HEK293 (cell line): ENCODE data around the gene ZNF684.
A peak's percentile ranks its signal among the peaks of the same experiment; 100 is the strongest.

ENCODE experiments used
- CTCF ChIP-seq: fragments of 450-650 bp; formaldehyde crosslinking; IDR thresholded peaks from 2 replicates; pipeline ENCODE4 v1.5.1; 2016; ENCODE audit warnings: missing biosample characterization, missing genetic modification characterization
- GLIS2 ChIP-seq: fragments of 450-650 bp; formaldehyde crosslinking; IDR thresholded peaks from 2 replicates; pipeline ENCODE4 v1.5.1; 2016; ENCODE audit warnings: missing biosample characterization, missing genetic modification characterization
- KLF9 ChIP-seq: fragments of 450-650 bp; formaldehyde crosslinking; IDR thresholded peaks from 2 replicates; pipeline ENCODE4 v1.5.1; 2016; ENCODE audit warnings: missing biosample characterization, missing genetic modification characterization, low read depth
- MYNN ChIP-seq: fragments of 450-650 bp; formaldehyde crosslinking; IDR thresholded peaks from 2 replicates; pipeline ENCODE4 v1.5.1; 2016; ENCODE audit warnings: missing biosample characterization, missing genetic modification characterization, borderline replicate concordance
- PBX3 ChIP-seq: sonication (generic); formaldehyde crosslinking; IDR thresholded peaks from 2 replicates; pipeline ENCODE4 v1.8.1; 2022; ENCODE audit warnings: mild to moderate bottlenecking, moderate library complexity, missing genetic modification reagents
- PRDM1 ChIP-seq: fragments of 450-650 bp; formaldehyde crosslinking; IDR thresholded peaks from 2 replicates; pipeline ENCODE4; 2016; ENCODE audit warnings: missing biosample characterization, missing genetic modification characterization
- RBAK ChIP-seq: fragments of 450-650 bp; formaldehyde crosslinking; IDR thresholded peaks from 2 replicates; pipeline ENCODE4 v1.5.1; 2016; ENCODE audit warnings: missing biosample characterization, missing genetic modification characterization
- SP7 ChIP-seq: fragments of 450-650 bp; formaldehyde crosslinking; IDR thresholded peaks from 2 replicates; pipeline ENCODE4 v1.5.1; 2016; ENCODE audit warnings: missing biosample characterization, missing genetic modification characterization
- ZNF239 ChIP-seq: fragments of 450-650 bp; formaldehyde crosslinking; IDR thresholded peaks from 2 replicates; pipeline ENCODE4 v1.5.1; 2016; ENCODE audit warnings: missing biosample characterization, missing genetic modification characterization
- ZNF350 ChIP-seq: fragments of 450-650 bp; formaldehyde crosslinking; IDR thresholded peaks from 2 replicates; pipeline ENCODE4 v1.5.0; 2017; ENCODE audit warnings: missing biosample characterization, mild to moderate bottlenecking, missing genetic modification characterization
- TF ChIP-seq, protein P1 (sequence below): fragments of 450-650 bp; formaldehyde crosslinking; conservative IDR thresholded peaks from 2 replicates; pipeline ENCODE4 v1.5.1; 2016; ENCODE audit warnings: low read depth, missing biosample characterization, missing genetic modification characterization
- TF ChIP-seq, protein P2 (sequence below): fragments of 450-650 bp; formaldehyde crosslinking; IDR thresholded peaks from 2 replicates; pipeline ENCODE4 v1.5.1; 2016; ENCODE audit warnings: missing biosample characterization, missing genetic modification characterization

- TF ChIP-seq CTCF (tag by site-specific recombination) (peak; percentile 55; the same call in 1 of the 2 replicates), RBAK (tag by site-specific recombination) (no peak), ZNF350 (tag by site-specific recombination) (no peak), GLIS2 (no peak), PRDM1 (tag by site-specific recombination) (no peak), MYNN (tag by site-specific recombination) (no peak), KLF9 (tag by site-specific recombination) (no peak), PBX3 (CRISPR knock-in tag) (no peak), ZNF239 (no peak), SP7 (tag by site-specific recombination) (no peak)
- TF ChIP-seq, protein P1, sequence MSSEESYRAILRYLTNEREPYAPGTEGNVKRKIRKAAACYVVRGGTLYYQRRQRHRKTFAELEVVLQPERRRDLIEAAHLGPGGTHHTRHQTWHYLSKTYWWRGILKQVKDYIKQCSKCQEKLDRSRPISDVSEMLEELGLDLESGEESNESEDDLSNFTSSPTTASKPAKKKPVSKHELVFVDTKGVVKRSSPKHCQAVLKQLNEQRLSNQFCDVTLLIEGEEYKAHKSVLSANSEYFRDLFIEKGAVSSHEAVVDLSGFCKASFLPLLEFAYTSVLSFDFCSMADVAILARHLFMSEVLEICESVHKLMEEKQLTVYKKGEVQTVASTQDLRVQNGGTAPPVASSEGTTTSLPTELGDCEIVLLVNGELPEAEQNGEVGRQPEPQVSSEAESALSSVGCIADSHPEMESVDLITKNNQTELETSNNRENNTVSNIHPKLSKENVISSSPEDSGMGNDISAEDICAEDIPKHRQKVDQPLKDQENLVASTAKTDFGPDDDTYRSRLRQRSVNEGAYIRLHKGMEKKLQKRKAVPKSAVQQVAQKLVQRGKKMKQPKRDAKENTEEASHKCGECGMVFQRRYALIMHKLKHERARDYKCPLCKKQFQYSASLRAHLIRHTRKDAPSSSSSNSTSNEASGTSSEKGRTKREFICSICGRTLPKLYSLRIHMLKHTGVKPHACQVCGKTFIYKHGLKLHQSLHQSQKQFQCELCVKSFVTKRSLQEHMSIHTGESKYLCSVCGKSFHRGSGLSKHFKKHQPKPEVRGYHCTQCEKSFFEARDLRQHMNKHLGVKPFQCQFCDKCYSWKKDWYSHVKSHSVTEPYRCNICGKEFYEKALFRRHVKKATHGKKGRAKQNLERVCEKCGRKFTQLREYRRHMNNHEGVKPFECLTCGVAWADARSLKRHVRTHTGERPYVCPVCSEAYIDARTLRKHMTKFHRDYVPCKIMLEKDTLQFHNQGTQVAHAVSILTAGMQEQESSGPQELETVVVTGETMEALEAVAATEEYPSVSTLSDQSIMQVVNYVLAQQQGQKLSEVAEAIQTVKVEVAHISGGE = no peak
- TF ChIP-seq, protein P2, sequence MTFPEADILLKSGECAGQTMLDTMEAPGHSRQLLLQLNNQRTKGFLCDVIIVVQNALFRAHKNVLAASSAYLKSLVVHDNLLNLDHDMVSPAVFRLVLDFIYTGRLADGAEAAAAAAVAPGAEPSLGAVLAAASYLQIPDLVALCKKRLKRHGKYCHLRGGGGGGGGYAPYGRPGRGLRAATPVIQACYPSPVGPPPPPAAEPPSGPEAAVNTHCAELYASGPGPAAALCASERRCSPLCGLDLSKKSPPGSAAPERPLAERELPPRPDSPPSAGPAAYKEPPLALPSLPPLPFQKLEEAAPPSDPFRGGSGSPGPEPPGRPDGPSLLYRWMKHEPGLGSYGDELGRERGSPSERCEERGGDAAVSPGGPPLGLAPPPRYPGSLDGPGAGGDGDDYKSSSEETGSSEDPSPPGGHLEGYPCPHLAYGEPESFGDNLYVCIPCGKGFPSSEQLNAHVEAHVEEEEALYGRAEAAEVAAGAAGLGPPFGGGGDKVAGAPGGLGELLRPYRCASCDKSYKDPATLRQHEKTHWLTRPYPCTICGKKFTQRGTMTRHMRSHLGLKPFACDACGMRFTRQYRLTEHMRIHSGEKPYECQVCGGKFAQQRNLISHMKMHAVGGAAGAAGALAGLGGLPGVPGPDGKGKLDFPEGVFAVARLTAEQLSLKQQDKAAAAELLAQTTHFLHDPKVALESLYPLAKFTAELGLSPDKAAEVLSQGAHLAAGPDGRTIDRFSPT (tag by site-specific recombination) = no peak
Measured at GRCh38 chr1:40532844-40533424, 1.5 kb downstream of the ZNF684 start.
